Keratinocyte (primary cell): Measurements from ENCODE around the gene SSPN. TPM values are rescaled to one million over a fixed set of nuclear protein-coding genes. Genes with fewer than 3 reads are reported as not detected.
A peak's percentile ranks its signal among the peaks of the same experiment; 100 is the strongest.

ENCODE experiments used
- DNase-seq: peaks from one replicate; pipeline ENCODE4 v3.0.0-alpha.2; 2011; ENCODE audit warnings: low read depth, missing footprints, low spot score
- FAIRE-seq: peaks from 2 replicates; lab custom pipeline; 2011; peaks lifted over from hg19 to GRCh38; lab: Jason Lieb, UNC
- H2AFZ ChIP-seq: 2 replicates; pipeline ENCODE4 v1.6.0; 2012; ENCODE audit warnings: low read length, control low read depth, inconsistent platforms; ENCODE audit not compliant: control insufficient read depth
- H3K27ac ChIP-seq: 2 replicates; pipeline ENCODE4 v1.5.1; 2011; ENCODE audit warnings: low read length; ENCODE audit not compliant: control insufficient read depth, insufficient read depth
- H3K27me3 ChIP-seq: 3 replicates; pipeline ENCODE4 v1.6.0; 2011; ENCODE audit warnings: low read length; ENCODE audit not compliant: control insufficient read depth, insufficient read depth; ENCODE audit errors: extremely low read depth
- H3K36me3 ChIP-seq, 2 experiments: 2 replicates in 1 of 2; 3 replicates in 1 of 2; pipeline ENCODE4 v1.5.1; 2011; ENCODE audit warnings: low read length in 2 of 2, mild to moderate bottlenecking in 1 of 2; ENCODE audit not compliant: control insufficient read depth in 2 of 2, insufficient read depth in 2 of 2; ENCODE audit errors: extremely low read depth in 1 of 2
- H3K4me1 ChIP-seq: 3 replicates; pipeline ENCODE4 v1.5.1; 2011; ENCODE audit warnings: low read length; ENCODE audit not compliant: control insufficient read depth, insufficient read depth; ENCODE audit errors: extremely low read depth
- H3K4me2 ChIP-seq: 3 replicates; pipeline ENCODE4 v1.6.0; 2011; ENCODE audit warnings: low read depth, low read length; ENCODE audit not compliant: control insufficient read depth, insufficient read depth; ENCODE audit errors: extremely low read depth
- H3K4me3 ChIP-seq, 3 experiments: fragments of 200-600 bp in 1 of 3; sonication (generic) in 1 of 3; 2 replicates in 2 of 3; 3 replicates in 1 of 3; pipeline ENCODE4 v1.5.1; 2011 to 2016; ENCODE audit warnings: low read length in 3 of 3, mild to moderate bottlenecking in 3 of 3, control low read depth in 2 of 3, inconsistent platforms in 1 of 3, low read depth in 1 of 3, mixed read lengths in 1 of 3, mixed run types in 1 of 3, moderate library complexity in 1 of 3; ENCODE audit not compliant: control insufficient read depth in 2 of 3, insufficient read depth in 2 of 3; ENCODE audit errors: extremely low read depth in 1 of 3
- H3K79me2 ChIP-seq: 2 replicates; pipeline ENCODE4 v1.6.0; 2012; ENCODE audit warnings: low read length; ENCODE audit not compliant: control insufficient read depth, insufficient read depth
- H3K9ac ChIP-seq: 3 replicates; pipeline ENCODE4 v1.6.0; 2011; ENCODE audit warnings: low read length; ENCODE audit not compliant: control insufficient read depth, insufficient read depth; ENCODE audit errors: extremely low read depth
- H3K9me1 ChIP-seq: 3 replicates; pipeline ENCODE4 v1.6.0; 2011; ENCODE audit warnings: low read length; ENCODE audit not compliant: control insufficient read depth, insufficient read depth; ENCODE audit errors: extremely low read depth
- H3K9me3 ChIP-seq: 2 replicates; pipeline ENCODE4 v1.5.1; 2012; ENCODE audit warnings: low read depth, low read length; ENCODE audit not compliant: control insufficient read depth
- H4K20me1 ChIP-seq: 3 replicates; pipeline ENCODE4 v1.6.0; 2011; ENCODE audit warnings: low read length; ENCODE audit not compliant: control insufficient read depth, insufficient read depth; ENCODE audit errors: extremely low read depth
- EZH2 ChIP-seq: IDR thresholded peaks from one replicate; pipeline ENCODE4 v1.6.1; 2012; ENCODE audit warnings: inconsistent platforms, mild to moderate bottlenecking, low read length, moderate library complexity
- dilution Hi-C: fragments of 300-500 bp; cut with MboI; formaldehyde crosslinking; loops from one replicate; pipeline ENCODE4 v1.7.0; 2020; ENCODE audit warnings: low sequenced_read_pairs; ENCODE audit not compliant: extremely low pct_ligation_motif_present
- polyA plus RNA-seq, 5 experiments: library from polyadenylated mRNA; depleted of rRNA in 3 of 5; stranded (reverse) in 3 of 5; stranded (forward) in 1 of 5; unstranded in 1 of 5; fragments of >200 nt; gene quantifications; 1 replicate in 1 of 5; 2 replicates in 3 of 5; 3 replicates in 1 of 5; pipeline versions ENCODE4 v1.2.1 to v1.2.3, GENCODE V29; 2011 to 2012; ENCODE audit warnings: missing spikeins in 2 of 5, low read depth in 1 of 5, low replicate concordance in 1 of 5
- TF ChIP-seq, protein P1 (sequence below), 3 experiments: IDR thresholded peaks in 1 of 3; conservative IDR thresholded peaks in 1 of 3; optimal IDR thresholded peaks in 1 of 3; 2 replicates in 2 of 3; 3 replicates in 1 of 3; pipeline versions ENCODE3 to v1.5.1; 2011; ENCODE audit warnings: low read length in 3 of 3, mild to moderate bottlenecking in 3 of 3, moderate library complexity in 2 of 3, control low read depth in 1 of 3, inconsistent platforms in 1 of 3; ENCODE audit not compliant: insufficient read depth in 2 of 3; ENCODE audit errors: extremely low read depth in 1 of 3

SSPN gene
- polyA plus RNA-seq, 1 donor (not counting 4 experiments of a cell fraction or from before 2014, with no cell fraction given): 1.0 TPM

GRCh38 chr12:26292596-26292995 is 97.2 kb downstream of the SSPN start:
- no peaks in the 10 kb centered on the region for H3K79me2 ChIP-seq
- H3K4me1 ChIP-seq: peaks cover 30% of the 10 kb centered on the region
- H3K36me3 ChIP-seq: no peaks in the 10 kb centered on the region
- H4K20me1 ChIP-seq: no peaks in the 10 kb centered on the region
- peaks cover 2% of the 10 kb centered on the region for H3K9me1 ChIP-seq
- dilution Hi-C loops: no loop called here
- no peak overlapping the region for H3K4me3 ChIP-seq
- H2AFZ ChIP-seq: no peak overlapping the region
- no peak for DNase-seq
- no peak overlapping the region for H3K4me2 ChIP-seq
- FAIRE-seq: peak; percentile 75
- H3K9me3 ChIP-seq: no peaks in the 10 kb centered on the region
- H3K27me3 ChIP-seq: no peaks in the 10 kb centered on the region
- no peak overlapping the region for H3K9ac ChIP-seq
- no peak overlapping the region for H3K27ac ChIP-seq
- TF ChIP-seq, protein P1, sequence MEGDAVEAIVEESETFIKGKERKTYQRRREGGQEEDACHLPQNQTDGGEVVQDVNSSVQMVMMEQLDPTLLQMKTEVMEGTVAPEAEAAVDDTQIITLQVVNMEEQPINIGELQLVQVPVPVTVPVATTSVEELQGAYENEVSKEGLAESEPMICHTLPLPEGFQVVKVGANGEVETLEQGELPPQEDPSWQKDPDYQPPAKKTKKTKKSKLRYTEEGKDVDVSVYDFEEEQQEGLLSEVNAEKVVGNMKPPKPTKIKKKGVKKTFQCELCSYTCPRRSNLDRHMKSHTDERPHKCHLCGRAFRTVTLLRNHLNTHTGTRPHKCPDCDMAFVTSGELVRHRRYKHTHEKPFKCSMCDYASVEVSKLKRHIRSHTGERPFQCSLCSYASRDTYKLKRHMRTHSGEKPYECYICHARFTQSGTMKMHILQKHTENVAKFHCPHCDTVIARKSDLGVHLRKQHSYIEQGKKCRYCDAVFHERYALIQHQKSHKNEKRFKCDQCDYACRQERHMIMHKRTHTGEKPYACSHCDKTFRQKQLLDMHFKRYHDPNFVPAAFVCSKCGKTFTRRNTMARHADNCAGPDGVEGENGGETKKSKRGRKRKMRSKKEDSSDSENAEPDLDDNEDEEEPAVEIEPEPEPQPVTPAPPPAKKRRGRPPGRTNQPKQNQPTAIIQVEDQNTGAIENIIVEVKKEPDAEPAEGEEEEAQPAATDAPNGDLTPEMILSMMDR (optimal IDR thresholded peaks at IDR 0.05 in 1 of 3, IDR thresholded peaks at IDR 0.05 in 1 of 3, conservative IDR thresholded peaks at IDR 0.05 in 1 of 3; ENCODE audit: extremely low read depth in 1 of 3, insufficient read depth in 2 of 3, low read length in 3 of 3): no peak
- TF ChIP-seq EZH2: no peak

DNA sequence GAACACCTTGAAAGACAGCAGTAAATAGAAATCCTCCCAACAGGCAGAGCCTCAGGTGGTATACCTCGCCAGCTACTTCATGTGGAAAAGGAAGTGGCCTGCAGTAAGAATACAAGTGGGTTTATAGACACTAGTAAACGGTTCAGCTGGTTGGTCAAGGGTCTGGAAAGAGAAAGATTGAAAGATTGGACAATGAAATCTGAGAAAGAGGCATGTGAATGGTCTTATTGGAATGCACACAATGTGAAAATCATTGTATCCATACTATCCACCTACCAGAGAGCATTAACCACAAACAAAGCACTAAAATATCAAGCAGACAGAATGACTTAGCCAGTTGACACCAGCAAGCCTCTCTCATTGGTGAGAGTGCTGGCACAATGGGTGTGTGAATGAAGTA is 98.2 kb downstream of the SSPN start:
- H2AFZ ChIP-seq: no peak overlapping the region
- H4K20me1 ChIP-seq: no peaks in the 10 kb centered on the region
- TF ChIP-seq, protein P1 (optimal IDR thresholded peaks at IDR 0.05 in 1 of 3, IDR thresholded peaks at IDR 0.05 in 1 of 3, conservative IDR thresholded peaks at IDR 0.05 in 1 of 3; ENCODE audit: extremely low read depth in 1 of 3, insufficient read depth in 2 of 3, low read length in 3 of 3): no peak
- TF ChIP-seq EZH2: no peak
- H3K9me1 ChIP-seq: no peaks in the 10 kb centered on the region
- H3K4me3 ChIP-seq: no peak overlapping the region
- H3K4me2 ChIP-seq: peak overlapping the region; percentile 9
- no peaks in the 10 kb centered on the region for H3K9me3 ChIP-seq
- no peaks in the 10 kb centered on the region for H3K79me2 ChIP-seq
- DNase-seq (no peak), FAIRE-seq (no peak)
- H3K36me3 ChIP-seq: no peaks in the 10 kb centered on the region
- dilution Hi-C loops: no loop called here
- H3K27me3 ChIP-seq: no peaks in the 10 kb centered on the region
- no peak overlapping the region for H3K9ac ChIP-seq
- H3K27ac ChIP-seq: peak overlapping the region; percentile 19
- H3K4me1 ChIP-seq: peaks cover 28% of the 10 kb centered on the region
